NCI-H128 (cell line): Measurements from ENCODE around the gene ATP9B.
"Not testable (repeated sequence)": the region's sequence is repeated elsewhere in the genome, so short reads cannot be mapped to it uniquely, and the experiment has no call there.

Experiments
- DNase-seq: peaks from one replicate; lab custom pipeline; 2025; ENCODE audit not compliant: unreplicated experiment; lab: John Stamatoyannopoulos, UW

ATP9B gene

DNA sequence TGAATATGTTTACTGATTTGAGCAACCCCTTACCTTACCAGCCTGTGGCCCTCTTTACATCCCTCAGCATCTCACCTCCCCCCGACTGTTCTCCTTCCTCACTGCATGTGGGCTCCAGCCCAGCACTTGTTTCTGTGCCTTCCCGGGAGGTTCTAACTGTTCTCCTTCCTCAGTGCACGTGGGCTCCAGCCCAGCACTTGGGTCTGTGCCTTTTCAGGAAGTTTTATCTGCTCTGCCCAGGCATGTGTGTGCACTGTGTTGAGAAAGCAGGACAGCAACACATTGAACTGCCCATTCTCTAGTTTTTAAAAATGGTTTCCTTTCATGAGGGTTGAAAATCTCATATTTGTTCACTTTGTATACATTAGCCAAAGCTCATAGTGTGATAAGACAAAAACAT lies 158.4 kb downstream of the ATP9B start:
- DNase-seq = no peak

DNA sequence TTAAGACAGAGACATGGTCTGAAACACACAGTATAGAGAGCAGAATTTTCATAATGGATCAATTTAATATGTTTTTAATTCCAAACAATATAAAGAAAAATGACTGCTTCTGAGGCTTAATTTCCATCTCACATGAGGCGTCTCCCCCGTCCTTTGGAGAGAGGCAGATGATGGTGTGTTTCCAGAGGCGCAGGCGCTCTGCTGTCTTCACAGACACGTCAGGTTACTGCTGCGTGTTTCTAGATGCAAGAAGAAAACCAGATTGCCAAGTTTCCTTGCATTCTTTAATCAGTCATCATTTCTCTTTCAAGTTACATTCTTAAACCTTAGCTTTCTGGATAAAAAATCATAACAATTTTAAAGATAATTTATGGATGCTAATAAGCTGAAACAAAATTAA lies 160.2 kb downstream of the ATP9B start:
- DNase-seq = no peak

DNA sequence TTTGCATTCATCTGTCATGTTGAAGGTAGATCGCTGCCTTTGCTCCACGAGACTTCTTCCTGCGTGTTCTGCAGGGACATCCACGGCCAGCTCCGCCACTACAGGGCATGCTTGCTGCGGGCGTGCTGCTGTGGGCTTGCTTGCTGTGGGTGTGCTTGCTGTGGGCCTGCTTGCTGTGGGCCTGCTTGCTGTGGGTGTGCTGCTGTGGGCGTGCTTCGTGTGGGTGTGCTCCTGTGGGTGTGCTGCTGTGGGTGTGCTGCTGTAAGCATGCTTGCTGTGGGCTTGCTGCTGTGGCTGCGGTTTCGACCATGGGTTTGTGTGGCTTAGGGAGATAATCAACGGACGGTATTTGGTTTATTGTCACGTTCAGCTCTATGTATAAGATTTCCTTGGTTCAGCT lies 165.2 kb downstream of the ATP9B start:
- DNase-seq = no peak

DNA sequence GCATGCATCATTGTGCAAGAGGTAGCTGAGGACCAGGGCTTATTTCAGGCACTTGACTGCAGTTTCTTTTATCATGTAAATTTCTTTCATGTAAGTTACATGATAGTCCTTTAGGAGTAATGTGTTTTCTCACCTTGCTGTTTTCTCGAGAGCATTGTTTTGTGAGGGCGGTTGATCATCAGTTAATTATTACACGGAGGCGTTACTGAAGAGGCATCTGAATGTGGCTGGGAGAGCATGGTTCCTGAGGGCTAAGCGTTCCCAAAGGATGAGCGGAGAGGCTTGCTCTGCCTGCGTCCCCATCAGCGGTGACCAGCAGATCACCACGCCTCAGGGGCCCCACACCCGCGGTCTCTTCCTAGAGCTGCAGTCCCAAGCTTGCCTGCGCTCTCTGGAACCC lies 170.4 kb downstream of the ATP9B start:
- no peak for DNase-seq

DNA sequence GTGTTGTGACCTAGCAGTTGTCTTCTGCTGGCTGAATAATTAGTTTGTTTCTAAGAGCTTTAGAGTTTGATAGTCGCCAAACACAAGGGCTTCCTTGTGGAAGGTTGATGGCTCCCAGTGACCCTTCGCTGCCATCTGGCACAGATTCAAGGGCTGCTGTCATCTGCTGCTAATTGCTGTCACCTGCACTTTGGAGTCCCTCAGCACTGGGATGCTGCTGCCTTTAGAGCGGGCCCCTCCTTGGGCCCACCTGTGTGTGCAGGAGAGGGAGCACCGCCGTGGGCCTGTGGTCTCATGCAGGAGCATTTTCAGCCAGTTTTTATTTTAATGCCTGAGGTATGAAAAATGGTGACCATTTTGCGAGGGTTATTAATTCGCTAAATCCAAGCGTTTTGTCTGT lies 172.6 kb downstream of the ATP9B start:
- DNase-seq = no peak

DNA sequence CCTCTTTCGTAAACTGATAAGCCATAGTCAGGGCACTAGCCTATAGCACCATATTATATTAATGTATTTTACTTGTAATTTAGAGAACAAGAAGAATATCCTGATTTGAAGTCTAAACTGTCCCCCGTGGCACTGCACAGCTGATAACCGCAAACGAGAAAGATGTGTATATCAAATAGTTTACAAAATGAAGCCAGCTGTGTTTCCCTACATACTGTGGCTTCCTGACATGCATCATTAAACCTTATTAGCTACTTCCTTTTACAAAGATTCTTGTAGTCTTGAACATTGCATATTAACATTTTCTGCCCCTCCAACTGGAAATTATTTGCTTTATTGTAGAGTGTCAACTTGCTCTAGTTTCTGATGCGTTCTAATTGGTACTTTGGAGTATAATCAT lies 173.1 kb downstream of the ATP9B start:
- no peak for DNase-seq

DNA sequence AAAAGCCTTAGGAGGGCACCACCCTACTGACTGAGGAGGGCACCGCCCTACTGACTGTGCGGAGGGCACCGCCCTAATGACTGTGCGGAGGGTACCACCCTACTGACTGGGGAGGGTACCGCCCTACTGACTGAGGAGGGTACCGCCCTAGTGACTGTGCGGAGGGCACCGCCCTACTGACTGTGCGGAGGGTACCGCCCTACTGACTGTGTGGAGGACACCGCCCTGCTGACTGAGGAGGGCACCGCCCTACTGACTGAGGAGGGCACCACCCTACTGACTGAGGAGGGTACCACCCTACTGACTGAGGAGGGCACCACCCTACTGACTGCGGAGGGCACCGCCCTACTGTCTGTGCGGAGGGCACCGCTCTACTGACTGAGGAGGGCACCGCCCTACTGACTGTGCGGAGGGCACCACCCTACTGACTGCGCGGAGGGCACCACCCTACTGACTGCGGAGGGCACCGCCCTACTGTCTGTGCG lies 176.4 kb downstream of the ATP9B start:
- no peak for DNase-seq

DNA sequence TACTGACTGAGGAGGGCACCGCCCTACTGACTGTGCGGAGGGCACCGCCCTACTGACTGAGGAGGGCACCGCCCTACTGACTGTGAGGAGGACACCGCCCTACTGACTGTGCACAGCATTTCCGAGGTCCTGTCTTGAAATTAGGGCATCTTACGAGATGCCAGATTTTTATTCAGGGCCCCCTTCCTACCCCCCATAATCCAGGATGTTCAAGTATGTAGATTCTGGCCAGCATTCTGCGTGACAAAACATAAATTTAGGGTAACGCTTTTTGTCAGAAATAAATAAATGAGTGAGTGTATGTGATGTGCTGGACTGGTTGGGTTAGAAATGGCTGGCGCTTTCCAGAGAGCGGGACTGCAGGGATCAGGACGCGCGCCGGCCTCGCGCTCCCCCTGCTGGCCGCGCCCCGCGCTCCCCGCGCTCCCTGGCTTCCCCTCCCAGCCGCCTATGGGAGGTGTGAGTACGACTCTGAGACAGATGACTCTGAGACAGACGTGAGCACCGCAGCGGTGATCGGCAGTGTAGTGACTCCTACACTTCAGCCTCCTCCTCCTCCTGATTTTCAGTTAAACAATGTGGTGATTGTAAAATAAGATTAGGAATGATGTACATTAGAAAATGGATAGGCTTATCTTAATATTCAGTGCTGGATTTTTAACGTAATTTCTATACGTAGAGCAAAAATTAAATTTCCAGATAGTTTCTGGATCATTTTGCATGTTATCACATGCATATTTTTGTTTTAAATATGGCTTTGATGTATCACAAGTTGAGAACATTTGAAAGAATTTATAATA lies 177.3 kb downstream of the ATP9B start:
- peak; percentile 73 for DNase-seq

DNA sequence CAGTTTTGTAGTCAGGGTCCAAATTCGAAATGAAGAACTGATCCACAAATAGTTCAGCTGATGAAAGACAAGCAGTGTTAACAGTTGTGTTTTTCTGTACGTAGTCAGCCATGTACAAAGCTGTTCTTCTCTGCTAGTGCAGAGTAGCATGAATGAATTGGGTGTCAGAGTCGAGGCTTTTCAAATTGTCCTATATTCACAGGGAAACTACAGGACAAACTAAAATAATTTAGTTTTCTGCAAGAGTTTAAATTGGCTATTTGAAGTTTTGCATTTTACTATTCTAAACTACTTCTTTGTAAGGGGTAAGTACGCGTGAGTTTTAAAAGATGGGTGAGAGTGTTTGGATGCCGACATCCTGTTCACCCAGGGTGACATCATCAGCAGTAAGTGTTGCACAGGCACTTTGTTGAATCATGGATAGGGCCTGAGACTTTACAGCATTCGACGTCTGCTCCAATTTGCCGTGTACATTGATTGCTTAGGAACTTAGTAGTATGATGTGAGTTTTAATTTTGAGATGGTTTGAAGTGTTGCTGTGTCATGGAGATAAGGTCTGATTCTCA lies 179.4 kb downstream of the ATP9B start:
- DNase-seq = no peak

DNA sequence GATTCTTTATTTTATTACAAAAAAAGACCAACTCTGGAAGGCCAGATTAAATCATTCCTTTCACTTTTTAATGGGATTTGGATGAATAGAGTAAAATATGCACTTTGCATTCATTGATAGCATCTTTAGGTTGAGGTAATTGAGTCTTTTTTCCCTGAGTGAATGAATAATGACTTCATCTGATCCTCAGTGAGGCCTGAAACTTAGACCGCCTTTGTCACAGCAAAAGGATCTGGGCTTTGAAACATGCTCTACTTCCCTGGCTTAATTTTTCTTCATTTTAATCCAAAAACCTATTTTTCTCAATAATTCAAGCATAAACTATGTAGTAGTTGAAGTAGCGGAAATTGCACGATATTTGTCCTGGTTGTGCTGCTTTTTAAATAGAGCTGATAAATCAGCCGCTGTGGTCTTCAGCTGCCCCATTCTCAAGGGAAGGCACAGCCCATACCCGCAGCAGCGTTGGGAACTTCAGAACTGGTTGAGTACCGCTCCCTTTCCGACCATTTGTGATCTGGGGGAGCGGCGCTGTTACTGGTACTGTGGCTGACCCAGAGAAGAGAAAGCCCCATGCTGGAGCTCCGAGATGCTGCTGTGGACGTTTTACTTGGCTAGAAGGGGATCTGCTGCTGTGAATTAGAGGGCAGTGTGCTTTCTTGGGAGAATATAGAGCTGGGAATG lies 181.2 kb downstream of the ATP9B start:
- no peak for DNase-seq

DNA sequence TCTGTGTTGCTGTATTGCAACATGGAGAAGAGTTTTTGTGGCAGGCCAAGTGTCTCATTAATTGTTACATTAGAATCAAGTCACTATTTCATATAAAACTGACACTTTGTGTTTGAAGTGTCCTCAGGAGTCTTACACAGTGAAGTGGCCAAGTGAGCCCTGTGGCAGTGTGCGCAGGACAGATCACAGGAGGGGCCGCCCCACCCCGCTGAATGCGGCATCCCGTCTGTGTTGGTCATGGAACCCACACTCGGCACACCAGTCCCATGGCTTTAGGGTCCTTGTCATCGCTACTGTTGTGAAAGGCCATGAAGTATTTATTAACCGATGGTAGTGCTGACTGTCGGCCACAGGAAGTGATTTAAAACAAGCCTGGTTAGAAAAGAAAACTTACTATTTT lies 181.8 kb downstream of the ATP9B start:
- no peak for DNase-seq

DNA sequence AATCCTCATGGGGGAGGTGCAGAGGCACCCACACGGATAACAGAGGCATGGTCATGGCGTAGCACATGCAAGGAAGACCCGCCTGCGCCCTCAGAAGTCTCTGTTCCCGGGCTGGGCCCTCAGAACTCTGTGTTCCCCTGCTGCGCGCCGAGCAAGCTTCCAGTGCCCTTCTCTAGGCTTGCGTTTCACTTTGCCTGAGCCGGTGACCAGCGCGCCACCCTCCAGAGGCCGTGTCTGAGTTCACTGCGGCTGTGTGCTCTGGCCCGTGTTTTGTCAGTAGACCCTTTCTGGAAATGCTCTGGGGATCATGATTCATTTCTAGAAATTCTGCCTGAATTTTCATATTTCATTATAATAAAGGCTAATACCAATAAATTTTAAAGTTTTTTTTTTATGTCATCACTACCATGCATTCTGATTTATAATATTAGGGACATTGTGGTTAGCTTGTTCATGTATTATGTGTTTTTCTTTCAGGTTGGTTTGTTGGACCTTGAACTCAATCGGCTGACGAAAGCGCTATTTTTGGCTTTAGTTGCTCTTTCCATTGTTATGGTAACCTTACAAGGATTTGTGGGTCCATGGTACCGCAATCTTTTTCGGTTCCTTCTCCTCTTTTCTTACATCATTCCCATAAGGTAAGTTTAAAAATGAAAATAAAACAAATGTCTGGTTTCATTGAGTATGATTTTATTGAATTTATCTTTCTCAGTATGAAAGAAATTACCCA lies 183.9 kb downstream of the ATP9B start:
- DNase-seq = no peak

DNA sequence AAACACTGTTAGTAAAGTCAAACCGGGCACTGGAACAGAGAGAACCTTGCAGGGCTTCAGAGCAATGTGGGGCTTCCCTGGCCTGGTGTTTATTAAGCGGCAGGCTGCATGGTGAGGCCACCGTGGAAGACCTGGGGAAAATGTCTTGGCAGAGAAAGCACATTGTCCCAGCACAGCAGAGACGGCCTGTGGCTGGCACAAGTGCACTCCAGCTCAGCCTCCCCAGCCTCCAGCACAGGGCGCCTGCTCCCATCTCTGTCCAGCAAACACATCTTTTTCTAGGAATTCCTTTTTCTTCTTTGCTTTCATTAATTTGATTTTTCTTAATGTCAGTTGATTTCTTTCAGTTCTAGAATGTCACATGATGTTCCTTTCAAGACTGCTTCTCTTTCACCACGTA lies 188.3 kb downstream of the ATP9B start:
- DNase-seq = no peak

DNA sequence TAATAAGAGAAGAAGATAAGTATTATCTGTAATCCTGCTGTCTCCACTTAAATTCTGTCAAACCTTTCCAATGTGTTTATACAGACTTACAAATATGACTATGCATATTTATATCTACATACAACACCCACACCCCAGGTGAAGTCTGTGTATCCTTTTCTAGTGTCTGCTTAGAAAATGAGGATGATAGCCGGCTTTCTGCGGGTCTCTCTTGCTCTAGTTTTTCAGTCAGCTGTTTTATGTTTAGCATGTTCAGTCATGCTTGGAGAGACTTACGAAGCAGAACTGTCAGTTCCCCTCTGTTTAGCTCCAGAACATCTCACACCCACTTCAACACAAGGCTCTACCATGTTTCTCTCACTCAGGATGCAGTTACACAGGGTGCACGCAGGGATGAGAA lies 189.3 kb downstream of the ATP9B start:
- no peak for DNase-seq

DNA sequence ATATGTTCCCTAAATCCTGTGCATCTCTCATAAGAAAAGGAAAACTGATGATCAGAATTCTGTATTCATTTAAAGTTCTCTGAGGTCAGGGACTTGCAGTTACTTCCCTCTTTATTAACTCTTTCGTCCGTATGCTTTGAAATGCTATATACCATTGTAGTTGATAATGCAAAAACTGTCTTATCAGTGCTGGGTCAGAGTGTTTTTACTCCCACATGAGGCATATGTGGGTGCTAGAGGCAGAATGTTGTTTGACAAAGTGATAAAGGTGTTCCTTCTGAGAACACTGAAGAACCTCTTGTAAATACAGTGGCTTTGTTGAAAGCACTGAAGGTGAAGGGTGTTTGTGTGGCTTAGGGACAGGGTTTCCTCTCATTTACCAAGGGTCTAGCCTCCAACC lies 190.0 kb downstream of the ATP9B start:
- DNase-seq = no peak

DNA sequence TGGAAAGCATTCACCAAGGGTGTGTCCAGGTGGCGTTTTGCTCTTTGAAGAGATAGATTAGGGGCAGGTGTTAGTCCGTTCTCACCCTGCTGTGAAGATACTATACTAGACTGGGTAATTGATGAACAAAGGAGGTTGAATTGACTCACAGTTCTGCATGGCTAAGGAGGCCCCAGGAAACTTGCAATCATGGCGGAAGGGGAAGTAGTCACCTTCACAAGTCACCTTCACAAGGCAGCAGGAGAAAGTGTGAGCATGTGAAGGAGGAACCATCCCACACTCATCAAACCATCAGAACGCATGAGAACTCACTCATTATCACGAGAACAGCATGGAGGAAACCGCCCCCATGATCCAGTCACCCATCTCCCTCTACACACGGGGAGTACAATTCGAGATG lies 190.8 kb downstream of the ATP9B start:
- no peak for DNase-seq

DNA sequence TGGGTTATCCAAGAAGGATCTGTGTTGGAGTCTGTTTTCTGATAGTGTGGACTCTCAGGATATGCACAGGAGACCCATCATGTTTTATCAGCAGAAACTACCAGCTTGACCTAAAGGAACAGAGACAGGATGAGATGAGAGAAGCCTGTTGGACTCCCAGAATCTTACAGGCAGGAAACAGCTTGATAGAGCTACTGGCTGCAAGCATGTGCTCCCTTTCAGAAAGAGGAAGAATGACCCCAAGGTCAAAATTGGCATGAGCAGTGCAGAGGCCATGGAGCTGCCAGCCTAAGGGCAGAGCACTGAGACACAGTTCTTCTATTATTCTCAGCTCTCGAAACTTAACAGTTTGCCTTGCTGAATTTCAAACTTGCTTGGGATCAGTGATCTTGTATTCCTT lies 191.3 kb downstream of the ATP9B start:
- no peak for DNase-seq

DNA sequence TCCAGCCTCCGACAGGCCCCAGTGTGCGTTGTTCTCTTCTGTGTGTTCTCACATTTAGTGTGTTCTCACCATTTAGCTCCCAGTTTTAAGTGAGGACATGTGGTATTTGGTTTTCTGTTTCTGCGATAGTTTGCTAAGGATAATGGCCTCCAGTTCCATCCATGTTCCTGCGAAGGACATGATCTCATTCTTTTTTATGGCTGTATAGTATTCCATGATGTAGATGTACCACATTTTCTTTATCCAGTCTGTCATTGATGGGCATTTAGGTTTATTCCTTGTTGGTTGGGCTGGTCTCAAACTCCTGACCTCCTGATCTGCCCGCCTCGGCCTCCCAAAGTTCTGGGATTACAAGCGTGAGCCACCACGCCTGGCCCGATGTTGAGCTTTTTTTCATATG lies 195.9 kb downstream of the ATP9B start:
- not testable (repeated sequence) for DNase-seq

DNA sequence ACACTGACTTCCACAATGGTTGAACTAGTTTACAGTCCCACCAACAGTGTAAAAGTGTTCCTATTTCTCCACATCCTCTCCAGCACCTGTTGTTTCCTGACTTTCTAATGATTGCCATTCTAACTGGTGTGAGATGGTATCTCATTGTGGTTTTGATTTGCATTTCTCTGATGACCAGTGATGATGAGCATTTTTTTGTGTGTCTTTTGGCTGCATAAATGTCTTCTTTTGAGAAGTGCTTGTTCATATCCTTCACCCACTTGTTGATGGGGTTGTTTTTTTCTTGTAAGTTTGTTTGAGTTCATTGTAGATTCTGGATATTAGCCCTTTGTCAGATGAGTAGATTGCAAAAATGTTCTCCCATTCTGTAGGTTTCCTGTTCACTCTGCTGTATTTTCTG lies 202.6 kb downstream of the ATP9B start:
- DNase-seq = not testable (repeated sequence)

DNA sequence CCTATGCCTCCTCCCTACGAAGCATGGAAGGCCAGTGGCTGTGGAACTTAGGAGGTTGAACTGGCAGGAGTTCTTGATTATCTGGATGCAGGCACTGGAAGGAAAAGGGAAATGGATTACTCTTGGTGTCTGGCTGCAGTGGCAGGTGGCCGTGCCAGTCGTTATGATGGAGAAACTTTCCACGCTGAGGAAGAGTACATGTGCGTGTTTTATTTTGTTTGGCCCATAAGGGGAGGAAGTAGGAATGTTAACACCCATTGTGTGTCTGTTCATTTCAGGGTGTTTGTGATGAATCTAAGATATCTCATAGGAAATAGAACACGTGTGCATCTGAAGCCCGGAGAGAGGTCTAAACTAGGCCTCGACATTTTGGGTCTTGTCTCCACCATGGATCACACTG lies 203.7 kb downstream of the ATP9B start:
- DNase-seq = no peak

DNA sequence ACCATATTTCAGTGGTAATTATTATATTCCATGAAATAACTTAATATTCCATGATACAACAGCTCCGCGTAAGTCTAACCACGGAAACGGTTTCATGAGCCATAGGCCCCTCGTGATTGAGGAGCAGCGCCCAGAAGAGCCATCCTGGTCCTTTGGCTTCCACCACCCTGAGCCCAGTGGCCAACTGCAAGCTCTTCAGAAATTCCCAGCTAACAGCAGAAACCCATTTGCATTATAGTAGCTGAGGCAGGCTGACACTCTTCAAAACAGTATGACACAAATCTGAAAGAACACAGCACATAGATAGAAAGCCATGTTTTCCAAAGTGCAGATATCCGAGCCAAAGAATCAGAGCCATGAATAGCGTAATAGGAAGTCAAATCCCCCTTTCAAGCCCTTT lies 205.6 kb downstream of the ATP9B start:
- no peak for DNase-seq

DNA sequence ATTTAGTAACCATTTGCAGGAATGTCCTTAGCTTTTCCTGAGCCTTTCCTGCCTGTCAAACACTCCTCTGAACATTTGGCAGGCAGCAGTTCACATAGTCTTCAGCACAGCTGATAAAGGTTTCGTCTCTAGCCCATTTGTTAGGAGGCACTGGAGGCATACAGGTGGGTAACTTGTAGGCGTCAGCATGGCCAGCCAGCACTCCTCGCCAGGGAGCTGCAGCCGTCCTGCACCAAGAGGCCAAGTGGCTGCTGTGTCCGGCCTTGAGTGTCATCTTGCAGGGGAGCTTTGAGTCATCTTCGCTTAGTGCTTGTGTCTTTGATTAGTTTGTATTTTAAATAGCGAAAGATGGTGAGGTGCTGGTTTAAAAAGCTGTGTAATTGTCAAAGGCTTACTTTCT lies 206.3 kb downstream of the ATP9B start:
- no peak for DNase-seq
